AG04450 (cell line): Measurements from ENCODE around the gene NPY1R. TPM values are rescaled to one million over a fixed set of nuclear protein-coding genes. Genes with fewer than 3 reads are reported as not detected.

Source experiments
- CTCF ChIA-PET: fragments of 300-600, 350-600 bp; formaldehyde crosslinking; extraction: SDS; loops from one replicate; lab custom pipeline; 2022; ENCODE audit warnings: antibody characterized with exemption, inconsistent platforms; lab: Charles Lee
- POLR2A ChIA-PET: fragments of 350-600 bp; formaldehyde crosslinking; extraction: SDS; loops from one replicate; lab custom pipeline; 2021; ENCODE audit warnings: antibody characterized with exemption, inconsistent platforms; lab: Yijun Ruan, JAX
- DNase-seq: peaks from one replicate; pipeline ENCODE4 v3.0.0-alpha.2; 2011; ENCODE audit warnings: low read depth, low spot score
- H3K27ac ChIP-seq: one replicate; pipeline ENCODE4 v1.5.1; 2012; ENCODE audit warnings: low read depth, low read length, control low read depth
- H3K27me3 ChIP-seq: one replicate; pipeline ENCODE4 v1.6.0; 2012; ENCODE audit warnings: low read length; ENCODE audit not compliant: control insufficient read depth, insufficient read depth
- H3K4me3 ChIP-seq: 2 replicates; pipeline ENCODE4 v1.5.1; 2011; ENCODE audit warnings: mild to moderate bottlenecking, low read depth, low read length, control low read depth
- H3K9me3 ChIP-seq: 2 replicates; pipeline ENCODE4 v1.5.1; 2012; ENCODE audit warnings: low read length; ENCODE audit not compliant: control insufficient read depth, insufficient read depth
- polyA plus RNA-seq: library from polyadenylated mRNA; depleted of rRNA; stranded (reverse); fragments of >200 nt; gene quantifications from 2 replicates; pipeline ENCODE4 v1.2.3, GENCODE V29; 2011
- TF ChIP-seq, protein P1 (sequence below): IDR thresholded peaks from 2 replicates; pipeline ENCODE4 v1.5.1; 2011; ENCODE audit warnings: low read depth, low read length, control low read depth, inconsistent platforms

The NPY1R gene
- polyA plus RNA-seq, 1 experiment: not detected

DNA sequence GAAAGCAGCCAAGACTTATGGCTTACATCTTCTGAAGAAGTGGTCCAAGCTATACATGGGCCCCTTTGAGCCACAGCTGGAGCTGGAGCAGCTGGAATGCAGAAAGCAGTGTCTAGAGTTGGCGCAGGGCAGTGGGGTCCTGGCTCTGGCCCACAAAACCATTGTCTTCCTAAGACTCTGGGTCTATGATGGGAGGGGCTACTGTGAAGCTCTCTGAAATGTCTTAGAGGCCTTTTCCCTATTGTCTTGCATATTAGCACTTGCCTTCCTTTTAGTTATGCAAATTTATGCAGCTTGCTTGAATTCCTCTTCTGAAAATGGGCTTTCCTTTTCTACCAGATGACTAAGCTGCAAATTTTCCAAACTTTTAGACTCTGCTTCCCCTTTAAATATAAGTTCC is 15.3 kb downstream of the NPY1R start:
- no peaks in the 10 kb centered on the region for H3K27me3 ChIP-seq
- H3K9me3 ChIP-seq: peaks cover 2% of the 10 kb centered on the region; the same call in 1 of the 2 replicates
- CTCF ChIA-PET: no interaction called here
- H3K27ac ChIP-seq: no peak overlapping the region
- H3K4me3 ChIP-seq: no peak overlapping the region
- TF ChIP-seq, protein P1, sequence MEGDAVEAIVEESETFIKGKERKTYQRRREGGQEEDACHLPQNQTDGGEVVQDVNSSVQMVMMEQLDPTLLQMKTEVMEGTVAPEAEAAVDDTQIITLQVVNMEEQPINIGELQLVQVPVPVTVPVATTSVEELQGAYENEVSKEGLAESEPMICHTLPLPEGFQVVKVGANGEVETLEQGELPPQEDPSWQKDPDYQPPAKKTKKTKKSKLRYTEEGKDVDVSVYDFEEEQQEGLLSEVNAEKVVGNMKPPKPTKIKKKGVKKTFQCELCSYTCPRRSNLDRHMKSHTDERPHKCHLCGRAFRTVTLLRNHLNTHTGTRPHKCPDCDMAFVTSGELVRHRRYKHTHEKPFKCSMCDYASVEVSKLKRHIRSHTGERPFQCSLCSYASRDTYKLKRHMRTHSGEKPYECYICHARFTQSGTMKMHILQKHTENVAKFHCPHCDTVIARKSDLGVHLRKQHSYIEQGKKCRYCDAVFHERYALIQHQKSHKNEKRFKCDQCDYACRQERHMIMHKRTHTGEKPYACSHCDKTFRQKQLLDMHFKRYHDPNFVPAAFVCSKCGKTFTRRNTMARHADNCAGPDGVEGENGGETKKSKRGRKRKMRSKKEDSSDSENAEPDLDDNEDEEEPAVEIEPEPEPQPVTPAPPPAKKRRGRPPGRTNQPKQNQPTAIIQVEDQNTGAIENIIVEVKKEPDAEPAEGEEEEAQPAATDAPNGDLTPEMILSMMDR: no peak
- no peak for DNase-seq
- POLR2A ChIA-PET: no interaction called here

DNA sequence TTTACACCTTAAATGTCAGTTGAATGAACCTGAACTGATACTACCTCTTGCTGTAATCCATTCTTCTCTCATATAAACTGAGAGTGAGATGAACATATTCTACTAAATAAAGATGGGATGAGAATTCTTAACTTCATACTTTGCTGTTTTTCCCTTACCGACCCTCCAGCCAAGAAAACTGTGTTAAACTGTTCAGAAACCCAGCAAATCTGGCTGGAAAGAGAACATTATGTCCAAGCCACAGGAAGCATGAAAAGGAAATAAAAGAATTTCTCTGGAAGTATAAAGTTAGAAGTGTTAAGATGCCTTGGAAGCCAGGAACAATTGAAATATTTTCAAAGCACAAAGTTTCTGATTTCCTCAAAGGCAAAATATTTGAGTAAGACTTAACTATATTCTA is 22.9 kb downstream of the NPY1R start:
- no peak overlapping the region for H3K27ac ChIP-seq
- TF ChIP-seq, protein P1: no peak
- no peaks in the 10 kb centered on the region; the same call in 1 of the 2 replicates for H3K9me3 ChIP-seq
- H3K4me3 ChIP-seq: no peak overlapping the region
- CTCF ChIA-PET: interaction anchor here (0.8 to 1.2 kb wide), 2 partner anchors 241 to 812 kb away, joined by 3 to 5 read pairs; no protein-coding TSS in a partner anchor
- no peak for DNase-seq
- POLR2A ChIA-PET: no interaction called here
- H3K27me3 ChIP-seq: no peaks in the 10 kb centered on the region

DNA sequence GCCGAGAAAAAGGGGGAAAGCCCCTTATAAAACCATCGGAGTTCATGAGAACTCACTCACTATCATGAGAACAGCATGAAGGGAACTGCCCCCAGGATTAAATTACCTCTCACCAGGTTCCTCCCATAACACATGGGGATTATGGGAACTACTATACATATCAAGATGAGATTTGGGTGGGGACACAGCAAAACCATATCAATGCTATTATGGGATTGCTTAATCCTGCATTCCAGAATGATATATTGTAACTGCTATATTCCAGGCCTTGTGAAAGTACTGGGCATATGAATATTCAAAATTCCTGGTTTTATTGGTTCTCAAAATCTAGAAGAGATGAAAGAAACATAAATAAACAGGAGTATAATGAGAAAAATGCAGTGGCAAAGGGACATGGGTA is 29.3 kb downstream of the NPY1R start:
- Histone ChIP-seq H3K27me3 (no peaks in the 10 kb centered on the region), H3K4me3 (no peak overlapping the region), H3K9me3 (no peaks in the 10 kb centered on the region; the same call in 1 of the 2 replicates), H3K27ac (no peak overlapping the region)
- TF ChIP-seq, protein P1: no peak
- CTCF ChIA-PET: no interaction called here
- no peak for DNase-seq
- POLR2A ChIA-PET: no interaction called here

DNA sequence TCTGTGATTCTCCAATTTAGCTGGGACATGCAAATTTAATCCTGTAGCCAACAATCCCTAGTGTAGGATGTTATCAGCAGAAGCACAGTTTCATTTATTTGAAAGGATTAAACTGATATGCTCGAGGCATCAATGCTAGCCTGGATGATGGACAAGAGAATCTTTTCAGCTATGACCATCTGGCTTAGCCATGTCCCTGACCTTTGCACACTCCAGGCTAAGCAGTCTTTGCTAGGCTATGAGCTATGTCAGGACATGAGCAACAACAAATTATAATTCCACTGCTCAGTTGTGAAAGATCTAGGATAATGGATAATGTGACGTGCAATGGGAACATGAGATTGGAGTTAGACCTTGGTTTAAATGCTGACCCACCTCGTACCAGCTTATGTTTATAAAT is 32.0 kb downstream of the NPY1R start:
- H3K9me3 ChIP-seq: no peaks in the 10 kb centered on the region
- H3K4me3 ChIP-seq: no peak overlapping the region
- POLR2A ChIA-PET: no interaction called here
- CTCF ChIA-PET: interaction anchor here (0.9 kb wide), 1 partner anchor 248 kb away, joined by 3 read pairs; no protein-coding TSS in a partner anchor
- TF ChIP-seq, protein P1: no peak
- DNase-seq: no peak
- no peak overlapping the region for H3K27ac ChIP-seq
- H3K27me3 ChIP-seq: no peaks in the 10 kb centered on the region

DNA sequence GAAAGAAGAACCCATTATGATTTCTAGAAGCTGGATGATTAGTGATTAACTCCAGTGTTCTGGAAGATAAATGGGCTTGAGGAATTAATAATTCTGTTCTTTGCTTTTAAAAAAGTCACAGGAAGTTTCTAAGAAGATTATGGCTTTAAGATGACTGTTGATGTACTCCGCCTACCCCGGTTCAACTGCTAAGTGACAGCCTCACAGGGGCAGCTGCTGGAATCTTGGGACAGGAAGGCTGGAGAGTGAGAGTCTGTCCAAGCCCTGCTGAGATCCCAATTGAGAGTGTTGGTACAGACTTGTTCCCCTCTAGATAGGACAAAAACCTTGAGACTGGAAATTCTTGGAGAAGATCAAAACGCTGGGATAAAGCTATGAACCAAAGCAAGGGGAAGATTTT is 37.3 kb downstream of the NPY1R start:
- POLR2A ChIA-PET: no interaction called here
- TF ChIP-seq, protein P1: no peak
- CTCF ChIA-PET: no interaction called here

More for the DNA sequence above, 37.3 kb downstream of the NPY1R start:
- no peak overlapping the region for H3K27ac ChIP-seq
- no peak for DNase-seq
- H3K9me3 ChIP-seq: no peaks in the 10 kb centered on the region
- no peaks in the 10 kb centered on the region for H3K27me3 ChIP-seq
- no peak overlapping the region for H3K4me3 ChIP-seq
